ENCODE results near the gene TOM1. TPM values are rescaled to one million over a fixed set of nuclear protein-coding genes. Genes with fewer than 3 reads are reported as not detected.

The TOM1 gene
- total and polyA plus RNA-seq, 2 of the 13 experiments (the other 11 are each of a cell fraction or from before 2014, with no cell fraction given), result 30.8 to 87.3 TPM

DNA sequence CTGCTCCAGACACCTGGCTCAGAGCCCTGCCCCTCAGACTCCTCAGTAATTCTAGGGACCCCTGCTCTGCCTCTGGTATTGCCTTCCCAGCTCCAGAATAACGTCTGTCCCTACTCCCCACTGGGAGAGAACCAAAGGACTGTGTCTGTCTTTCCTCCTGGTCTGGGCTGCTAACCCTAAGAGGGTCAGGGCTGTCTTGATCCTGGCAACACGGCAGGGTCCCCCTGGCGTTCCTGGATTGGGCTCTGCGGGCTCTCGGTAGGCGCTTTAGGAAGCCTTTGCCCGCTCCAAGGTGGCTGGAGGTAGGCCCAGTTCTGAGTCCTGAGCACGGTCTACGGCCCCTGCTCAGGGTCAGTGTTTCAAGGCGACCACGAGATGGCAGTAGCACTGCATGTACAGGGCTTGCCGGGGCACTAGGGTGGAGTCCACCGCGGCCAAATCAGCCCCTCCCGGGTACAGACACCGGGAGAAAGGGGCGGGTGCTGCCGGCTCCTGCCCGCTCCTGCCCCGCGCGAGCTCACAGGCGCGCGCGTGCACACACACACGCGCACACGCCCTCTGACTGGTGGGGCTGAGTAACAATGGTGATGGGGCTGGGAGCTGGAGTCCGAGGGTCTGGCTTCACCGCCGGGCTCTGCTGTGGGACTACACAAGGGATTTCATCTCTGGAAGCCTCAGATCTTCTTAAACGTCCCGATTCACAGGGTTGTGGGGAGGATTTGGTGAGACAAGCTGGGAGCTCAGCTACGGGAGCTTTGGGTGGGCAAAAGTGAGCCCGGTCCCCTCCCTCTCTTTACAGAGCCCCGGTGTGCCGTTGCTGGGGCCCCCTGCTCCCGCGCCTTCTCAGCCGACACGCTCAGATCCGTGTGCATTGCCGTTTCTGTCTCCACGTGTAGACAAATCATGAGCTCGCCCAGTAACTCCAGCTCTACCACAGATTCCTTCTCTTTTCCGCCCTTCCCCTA is 51.1 kb downstream of the TOM1 start:
- ATAC-seq (peak; percentile 87), FAIRE-seq (peak; percentile 89), DNase-seq (ENCODE audit: low spot score) (peak; percentile 79)
- Histone ChIP-seq H3K36me3 (replicated peaks in 1 of 2; ENCODE audit: control insufficient read depth in 1 of 2, insufficient read depth in 2 of 2, low read length in 2 of 2) (peaks cover 2 to 4% of the 10 kb centered on the region in 2 experiments; a peak in 2 of 5 replicates), H2AFZ (ENCODE audit: low read length) (no peak overlapping the region), H4K20me1 (ENCODE audit: insufficient read depth, low read length) (no peaks in the 10 kb centered on the region), H3K4me3 (replicated peaks in 1 of 3; ENCODE audit: insufficient read depth in 1 of 3, low read depth in 2 of 3, low read length in 3 of 3) (peak overlapping the region; percentile 56 to 80 (median 57)), H3K27me3 (ENCODE audit: control insufficient read depth in 1 of 2, insufficient read depth in 2 of 2, low read length in 2 of 2) (no peaks in the 10 kb centered on the region; a peak in 1 of 5 replicates), H3K9me3 (ENCODE audit: low read length) (no peaks in the 10 kb centered on the region), H3K79me2 (ENCODE audit: insufficient read depth, low read length) (no peaks in the 10 kb centered on the region), H3K4me2 (ENCODE audit: low read depth, low read length) (peak overlapping the region; percentile 98), H3K27ac (ENCODE audit: extremely low read length, insufficient read depth, low read length) (peak overlapping the region; percentile 53), H3K4me1 (ENCODE audit: insufficient read depth, low read length) (peaks cover 53% of the 10 kb centered on the region), H3K9ac (ENCODE audit: insufficient read depth, low read depth, low read length) (peak overlapping the region; percentile 70)
- in situ Hi-C loops (cut with HindIII; ENCODE audit: extremely low pct_ligation_motif_present, low pct_unique_long_range_greater_than_20kb), result loop anchor here (5.0 kb wide), 1 partner anchor 236 kb away; no protein-coding TSS in a partner anchor
- POLR2A ChIA-PET, result interaction anchor here (0.8 to 1.5 kb wide), 5 partner anchors 9 to 51 kb away, joined by 3 to 7 read pairs (median 4); partner anchors contain the start of gene TOM1
- intact Hi-C loops (cut with micrococcal nuclease; ENCODE audit: unreplicated experiment), result loop anchor here (1.0 to 5.0 kb wide), 6 partner anchors 30 to 272 kb away; partner anchors contain the start of gene HMOX1
- no TSS peak for BruUV-seq (replicated peaks)
- 0% methylated on average over 5 of the region's 47 CpGs for WGBS (ENCODE audit: low lambda C conversion rate)
- CTCF ChIA-PET (ENCODE audit: low intra/inter-chr PET ratio, low total read pairs), result interaction anchor here (0.8 to 2.0 kb wide), 7 partner anchors 30 to 273 kb away, joined by 3 to 17 read pairs (median 5); partner anchors contain the start of genes HMOX1 and MCM5
- no peak for TF ChIP-seq ZNF253 (CRISPR knock-in tag; IDR thresholded peaks at IDR 0.05; ENCODE audit: borderline replicate concordance)
- TF ChIP-seq GLI4 (CRISPR knock-in tag; IDR thresholded peaks at IDR 0.05; ENCODE audit: borderline replicate concordance), result no peak
- TF ChIP-seq ZNF557 (CRISPR knock-in tag; IDR thresholded peaks at IDR 0.05), result peak; percentile 52; the same call in 1 of the 2 replicates
- TF ChIP-seq ASH2L (IDR thresholded peaks at IDR 0.05; ENCODE audit: insufficient read length, low read depth, low read length), result peak; percentile 19
- TF ChIP-seq YEATS4 (CRISPR knock-in tag; IDR thresholded peaks at IDR 0.05; ENCODE audit: borderline replicate concordance), result peak; percentile 58; the same call in 1 of the 2 replicates
- 0 out of 2 replicates have a peak, but pooled peaks have one; percentile 19 for TF ChIP-seq ZNF792 (CRISPR knock-in tag; IDR thresholded peaks at IDR 0.05)
- TF ChIP-seq CREB1 (IDR thresholded peaks at IDR 0.05), result no peak
- TF ChIP-seq CREB1 (CRISPR knock-in tag; IDR thresholded peaks at IDR 0.05), result no peak
- peak; percentile 37; the same call in 1 of the 2 replicates for TF ChIP-seq ARNT2 (CRISPR knock-in tag; IDR thresholded peaks at IDR 0.05; ENCODE audit: low read depth)
- TF ChIP-seq, protein P1, sequence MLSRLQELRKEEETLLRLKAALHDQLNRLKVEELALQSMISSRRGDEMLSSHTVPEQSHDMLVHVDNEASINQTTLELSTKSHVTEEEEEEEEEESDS (CRISPR knock-in tag; IDR thresholded peaks at IDR 0.05; ENCODE audit: borderline replicate concordance), result no peak
- no peak for TF ChIP-seq FIP1L1 (IDR thresholded peaks at IDR 0.05; ENCODE audit: borderline replicate concordance, insufficient read depth, low read depth, low read length)
- TF ChIP-seq, protein P2, sequence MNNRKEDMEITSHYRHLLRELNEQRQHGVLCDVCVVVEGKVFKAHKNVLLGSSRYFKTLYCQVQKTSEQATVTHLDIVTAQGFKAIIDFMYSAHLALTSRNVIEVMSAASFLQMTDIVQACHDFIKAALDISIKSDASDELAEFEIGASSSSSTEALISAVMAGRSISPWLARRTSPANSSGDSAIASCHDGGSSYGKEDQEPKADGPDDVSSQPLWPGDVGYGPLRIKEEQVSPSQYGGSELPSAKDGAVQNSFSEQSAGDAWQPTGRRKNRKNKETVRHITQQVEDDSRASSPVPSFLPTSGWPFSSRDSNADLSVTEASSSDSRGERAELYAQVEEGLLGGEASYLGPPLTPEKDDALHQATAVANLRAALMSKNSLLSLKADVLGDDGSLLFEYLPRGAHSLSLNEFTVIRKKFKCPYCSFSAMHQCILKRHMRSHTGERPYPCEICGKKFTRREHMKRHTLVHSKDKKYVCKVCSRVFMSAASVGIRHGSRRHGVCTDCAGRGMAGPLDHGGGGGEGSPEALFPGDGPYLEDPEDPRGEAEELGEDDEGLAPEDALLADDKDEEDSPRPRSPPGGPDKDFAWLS (CRISPR knock-in tag; IDR thresholded peaks at IDR 0.05; ENCODE audit: borderline replicate concordance), result no peak
- TF ChIP-seq, protein P3, sequence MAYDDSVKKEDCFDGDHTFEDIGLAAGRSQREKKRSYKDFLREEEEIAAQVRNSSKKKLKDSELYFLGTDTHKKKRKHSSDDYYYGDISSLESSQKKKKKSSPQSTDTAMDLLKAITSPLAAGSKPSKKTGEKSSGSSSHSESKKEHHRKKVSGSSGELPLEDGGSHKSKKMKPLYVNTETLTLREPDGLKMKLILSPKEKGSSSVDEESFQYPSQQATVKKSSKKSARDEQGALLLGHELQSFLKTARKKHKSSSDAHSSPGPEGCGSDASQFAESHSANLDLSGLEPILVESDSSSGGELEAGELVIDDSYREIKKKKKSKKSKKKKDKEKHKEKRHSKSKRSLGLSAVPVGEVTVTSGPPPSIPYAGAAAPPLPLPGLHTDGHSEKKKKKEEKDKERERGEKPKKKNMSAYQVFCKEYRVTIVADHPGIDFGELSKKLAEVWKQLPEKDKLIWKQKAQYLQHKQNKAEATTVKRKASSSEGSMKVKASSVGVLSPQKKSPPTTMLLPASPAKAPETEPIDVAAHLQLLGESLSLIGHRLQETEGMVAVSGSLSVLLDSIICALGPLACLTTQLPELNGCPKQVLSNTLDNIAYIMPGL (CRISPR knock-in tag; IDR thresholded peaks at IDR 0.05; ENCODE audit: borderline replicate concordance in 1 of 2, low read depth in 1 of 2), result peak; percentile 42 to 70; a peak in 1 of 4 replicates
- TF ChIP-seq, protein P4, sequence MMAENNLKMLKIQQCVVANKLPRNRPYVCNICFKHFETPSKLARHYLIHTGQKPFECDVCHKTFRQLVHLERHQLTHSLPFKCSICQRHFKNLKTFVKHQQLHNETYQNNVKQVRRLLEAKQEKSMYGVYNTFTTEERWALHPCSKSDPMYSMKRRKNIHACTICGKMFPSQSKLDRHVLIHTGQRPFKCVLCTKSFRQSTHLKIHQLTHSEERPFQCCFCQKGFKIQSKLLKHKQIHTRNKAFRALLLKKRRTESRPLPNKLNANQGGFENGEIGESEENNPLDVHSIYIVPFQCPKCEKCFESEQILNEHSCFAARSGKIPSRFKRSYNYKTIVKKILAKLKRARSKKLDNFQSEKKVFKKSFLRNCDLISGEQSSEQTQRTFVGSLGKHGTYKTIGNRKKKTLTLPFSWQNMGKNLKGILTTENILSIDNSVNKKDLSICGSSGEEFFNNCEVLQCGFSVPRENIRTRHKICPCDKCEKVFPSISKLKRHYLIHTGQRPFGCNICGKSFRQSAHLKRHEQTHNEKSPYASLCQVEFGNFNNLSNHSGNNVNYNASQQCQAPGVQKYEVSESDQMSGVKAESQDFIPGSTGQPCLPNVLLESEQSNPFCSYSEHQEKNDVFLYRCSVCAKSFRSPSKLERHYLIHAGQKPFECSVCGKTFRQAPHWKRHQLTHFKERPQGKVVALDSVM (CRISPR knock-in tag; IDR thresholded peaks at IDR 0.05), result 0 out of 2 replicates have a peak, but pooled peaks have one; percentile 53
- no peak for TF ChIP-seq ZFP41 (CRISPR knock-in tag; IDR thresholded peaks at IDR 0.05; ENCODE audit: borderline replicate concordance)
